Measurements from ENCODE around the gene KCNG4.

DNA sequence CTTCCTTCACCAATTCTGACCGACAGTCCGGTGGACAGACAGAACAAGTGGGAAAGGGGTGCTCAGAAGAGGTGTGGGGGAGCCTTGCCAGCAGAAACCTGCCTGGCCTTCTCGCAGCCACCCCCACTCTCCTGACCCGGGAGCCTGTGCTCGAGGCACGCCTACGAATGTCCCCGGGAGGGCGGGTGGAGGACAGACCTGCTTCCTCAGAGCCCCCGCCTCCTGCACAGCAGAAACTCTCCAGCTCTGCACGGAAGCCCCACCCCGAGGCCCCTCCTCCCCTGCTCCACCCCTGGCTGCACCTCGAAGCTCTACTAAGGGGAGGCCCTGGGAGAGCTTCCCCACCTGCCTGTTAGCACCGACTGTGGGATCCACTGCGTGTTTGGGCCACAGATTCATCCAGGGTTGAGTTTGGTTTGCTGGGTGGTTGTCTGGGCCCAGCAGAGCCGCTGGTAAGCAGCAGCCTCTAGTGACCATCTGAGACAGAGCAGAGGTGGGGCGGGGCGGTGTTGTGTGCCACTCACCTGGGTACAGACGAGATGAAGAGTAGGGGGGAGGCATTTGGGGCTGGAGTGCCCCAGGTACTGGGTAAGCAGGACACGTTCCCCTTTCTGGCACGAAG, 59.2 kb downstream of the KCNG4 start:
- TF ChIP-seq, protein P1, sequence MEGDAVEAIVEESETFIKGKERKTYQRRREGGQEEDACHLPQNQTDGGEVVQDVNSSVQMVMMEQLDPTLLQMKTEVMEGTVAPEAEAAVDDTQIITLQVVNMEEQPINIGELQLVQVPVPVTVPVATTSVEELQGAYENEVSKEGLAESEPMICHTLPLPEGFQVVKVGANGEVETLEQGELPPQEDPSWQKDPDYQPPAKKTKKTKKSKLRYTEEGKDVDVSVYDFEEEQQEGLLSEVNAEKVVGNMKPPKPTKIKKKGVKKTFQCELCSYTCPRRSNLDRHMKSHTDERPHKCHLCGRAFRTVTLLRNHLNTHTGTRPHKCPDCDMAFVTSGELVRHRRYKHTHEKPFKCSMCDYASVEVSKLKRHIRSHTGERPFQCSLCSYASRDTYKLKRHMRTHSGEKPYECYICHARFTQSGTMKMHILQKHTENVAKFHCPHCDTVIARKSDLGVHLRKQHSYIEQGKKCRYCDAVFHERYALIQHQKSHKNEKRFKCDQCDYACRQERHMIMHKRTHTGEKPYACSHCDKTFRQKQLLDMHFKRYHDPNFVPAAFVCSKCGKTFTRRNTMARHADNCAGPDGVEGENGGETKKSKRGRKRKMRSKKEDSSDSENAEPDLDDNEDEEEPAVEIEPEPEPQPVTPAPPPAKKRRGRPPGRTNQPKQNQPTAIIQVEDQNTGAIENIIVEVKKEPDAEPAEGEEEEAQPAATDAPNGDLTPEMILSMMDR (optimal IDR thresholded peaks at IDR 0.05 in 1 of 3, IDR thresholded peaks at IDR 0.05 in 1 of 3, conservative IDR thresholded peaks at IDR 0.05 in 1 of 3; ENCODE audit: extremely low read depth in 1 of 3, insufficient read depth in 2 of 3, low read length in 3 of 3), result no peak
- TF ChIP-seq EZH2 (IDR thresholded peaks at IDR 0.05; ENCODE audit: low read length), result no peak

Data from keratinocyte (primary cell).